Suprapubic skin (tissue), 4 donors: ENCODE results near the gene DNAJC27. TPM values are rescaled to one million over a fixed set of nuclear protein-coding genes. Genes with fewer than 3 reads are reported as not detected.
A peak's percentile ranks its signal among the peaks of the same experiment; 100 is the strongest.

ENCODE experiments used
- DNase-seq, 2 donors: peaks; one replicate each; pipeline ENCODE4 v3.0.0-alpha.2; 2019; ENCODE audit warnings: low spot score in 2 of 2
- H3K27ac ChIP-seq: fragments of 200-600 bp; sonication (generic); one replicate; pipeline ENCODE4 v1.5.1; 2019
- H3K27me3 ChIP-seq: fragments of 200-600 bp; sonication (generic); one replicate; pipeline ENCODE4 v1.5.1; 2019
- H3K36me3 ChIP-seq: fragments of 200-600 bp; sonication (generic); one replicate; pipeline ENCODE4 v1.5.1; 2019
- H3K4me1 ChIP-seq: fragments of 200-600 bp; sonication (generic); one replicate; pipeline ENCODE4 v1.5.1; 2019
- H3K4me3 ChIP-seq: fragments of 200-600 bp; sonication (generic); one replicate; pipeline ENCODE4 v1.5.1; 2019; ENCODE audit warnings: mild to moderate bottlenecking
- H3K9me3 ChIP-seq: fragments of 200-600 bp; sonication (generic); one replicate; pipeline ENCODE4 v1.5.1; 2019
- CTCF ChIP-seq, 2 donors: fragments of 200-600 bp in 1 of 2; fragments of 450-650 bp in 1 of 2; sonication (generic) in 1 of 2; IDR thresholded peaks; one replicate each; pipeline ENCODE4 v1.5.1; 2016 to 2019; ENCODE audit warnings: antibody characterized with exemption in 2 of 2, mild to moderate bottlenecking in 1 of 2, moderate library complexity in 1 of 2
- EP300 ChIP-seq: sonication (generic); formaldehyde crosslinking; IDR thresholded peaks from one replicate; pipeline ENCODE4 v1.6.1; 2017; ENCODE audit warnings: antibody characterized with exemption
- POLR2A ChIP-seq, 2 donors: fragments of 450-650 bp; IDR thresholded peaks; one replicate each; pipeline ENCODE4 v1.6.1; 2017; ENCODE audit warnings: antibody characterized with exemption in 2 of 2, mild to moderate bottlenecking in 2 of 2, moderate library complexity in 2 of 2
- POLR2AphosphoS5 ChIP-seq, 3 donors: sonication (generic); formaldehyde crosslinking; IDR thresholded peaks; one replicate each; pipeline ENCODE4 v1.6.1; 2017; ENCODE audit warnings: antibody characterized with exemption in 3 of 3
- WGBS: methylation state at CpG from one replicate; pipeline ENCODE4 v1.1.5; 2018; 5-methylcytosine and 5-hydroxymethylcytosine counted together
- total RNA-seq, 4 donors: library from RNA; depleted of rRNA; stranded (reverse); fragments of >200 nt; gene quantifications; one replicate each; pipeline ENCODE4 v1.1.0, GENCODE V29; 2016

The DNAJC27 gene
- total RNA-seq, 4 donors from 2014 or later, result 3.1 to 6.4 (median 4.3) TPM

- Histone ChIP-seq H3K4me3 (peak overlapping the region; percentile 77), H3K27ac (peak overlapping the region; percentile 96), H3K4me1 (peaks cover 17% of the 10 kb centered on the region), H3K27me3 (no peaks in the 10 kb centered on the region), H3K9me3 (no peaks in the 10 kb centered on the region), H3K36me3 (peaks cover 17% of the 10 kb centered on the region)
- WGBS, result 57% methylated on average over 27 of the region's 27 CpGs
- DNase-seq, result no peak
- TF ChIP-seq EP300 (no peak), CTCF (IDR thresholded peaks at IDR 0.05) (no peak)
Measured at GRCh38 chr2:24970483-24971285, 1.1 kb downstream of the DNAJC27 start.

- WGBS, result 57% methylated on average over 1 of the region's 1 CpG
- Histone ChIP-seq H3K9me3 (no peaks in the 10 kb centered on the region), H3K27me3 (no peaks in the 10 kb centered on the region), H3K4me1 (peaks cover 17% of the 10 kb centered on the region), H3K4me3 (no peak overlapping the region), H3K36me3 (peaks cover 25% of the 10 kb centered on the region), H3K27ac (no peak overlapping the region)
- TF ChIP-seq POLR2AphosphoS5 (IDR thresholded peaks at IDR 0.05), result no peak
- no peak for TF ChIP-seq EP300
- no peak for DNase-seq
Measured at GRCh38 chr2:24969784-24970183, 2.0 kb downstream of the DNAJC27 start.

- no peak for DNase-seq
- TF ChIP-seq POLR2AphosphoS5 (IDR thresholded peaks at IDR 0.05) (no peak), POLR2A (IDR thresholded peaks at IDR 0.05) (no peak), CTCF (IDR thresholded peaks at IDR 0.05) (no peak), EP300 (no peak)
- H3K4me1 ChIP-seq, result no peaks in the 10 kb centered on the region
- H3K27ac ChIP-seq, result no peak overlapping the region
- H3K36me3 ChIP-seq, result peaks cover 83% of the 10 kb centered on the region
- 86% methylated on average over 1 of the region's 1 CpG for WGBS
- H3K27me3 ChIP-seq, result no peaks in the 10 kb centered on the region
- no peaks in the 10 kb centered on the region for H3K9me3 ChIP-seq
- H3K4me3 ChIP-seq, result no peak overlapping the region
Measured at GRCh38 chr2:24961903-24962302, 9.9 kb downstream of the DNAJC27 start.

- H3K4me1 ChIP-seq, result no peaks in the 10 kb centered on the region
- TF ChIP-seq POLR2A (IDR thresholded peaks at IDR 0.05), result no peak
- no peak for TF ChIP-seq EP300
- no peak for TF ChIP-seq CTCF (IDR thresholded peaks at IDR 0.05)
- TF ChIP-seq POLR2AphosphoS5 (IDR thresholded peaks at IDR 0.05), result no peak
- no peak overlapping the region for H3K4me3 ChIP-seq
- peaks cover 83% of the 10 kb centered on the region for H3K36me3 ChIP-seq
- no peaks in the 10 kb centered on the region for H3K27me3 ChIP-seq
- H3K9me3 ChIP-seq, result no peaks in the 10 kb centered on the region
- DNase-seq, result no peak
- H3K27ac ChIP-seq, result no peak overlapping the region
Measured at GRCh38 chr2:24959761-24960160, 12.0 kb downstream of the DNAJC27 start.

- no peaks in the 10 kb centered on the region for H3K9me3 ChIP-seq
- whole genome bisulfite sequencing, result 90% methylated on average over 3 of the region's 3 CpGs
- DNase-seq, result no peak
- no peaks in the 10 kb centered on the region for H3K27me3 ChIP-seq
- H3K27ac ChIP-seq, result no peak overlapping the region
- H3K4me1 ChIP-seq, result no peaks in the 10 kb centered on the region
- TF ChIP-seq EP300, result no peak
- no peak for TF ChIP-seq POLR2A (IDR thresholded peaks at IDR 0.05)
- TF ChIP-seq POLR2AphosphoS5 (IDR thresholded peaks at IDR 0.05), result no peak
- no peak for TF ChIP-seq CTCF (IDR thresholded peaks at IDR 0.05)
- no peak overlapping the region for H3K4me3 ChIP-seq
- H3K36me3 ChIP-seq, result peaks cover 85% of the 10 kb centered on the region
Measured at GRCh38 chr2:24958411-24958935, 13.3 kb downstream of the DNAJC27 start.
